Osteoblast (primary cell): ENCODE measurements around the gene MAPK7. TPM values are rescaled to one million over a fixed set of nuclear protein-coding genes. Genes with fewer than 3 reads are reported as not detected.

Experiments used
- DNase-seq: peaks from one replicate; pipeline ENCODE4 v3.0.0; 2011; ENCODE audit warnings: low spot score, mixed read lengths; ENCODE audit not compliant: insufficient read length; ENCODE audit errors: missing footprints
- H2AFZ ChIP-seq: 2 replicates; pipeline ENCODE4 v1.6.0; 2011; ENCODE audit warnings: mild to moderate bottlenecking, low read length
- H3K27ac ChIP-seq: 2 replicates; pipeline ENCODE4 v1.5.1; 2011; ENCODE audit warnings: mild to moderate bottlenecking, low read depth, low read length, moderate library complexity
- H3K27me3 ChIP-seq: 2 replicates; pipeline ENCODE4 v1.6.0; 2012; ENCODE audit warnings: mild to moderate bottlenecking, control low read depth, inconsistent platforms, low read length, moderate library complexity; ENCODE audit not compliant: insufficient read depth
- H3K36me3 ChIP-seq: 2 replicates; pipeline ENCODE4 v1.5.1; 2011; ENCODE audit warnings: mild to moderate bottlenecking, low read length, control low read depth, moderate library complexity; ENCODE audit not compliant: insufficient read depth
- H3K4me1 ChIP-seq: 2 replicates; pipeline ENCODE4 v1.5.1; 2011; ENCODE audit warnings: mild to moderate bottlenecking, low read length, control low read depth, moderate library complexity; ENCODE audit not compliant: insufficient read depth
- H3K4me2 ChIP-seq: 2 replicates; pipeline ENCODE4 v1.6.0; 2011; ENCODE audit warnings: mild to moderate bottlenecking, low read length; ENCODE audit not compliant: insufficient read depth
- H3K4me3 ChIP-seq: fragments of 200-600 bp; sonication (generic); 3 replicates; pipeline ENCODE4 v1.5.1; 2012; ENCODE audit warnings: mild to moderate bottlenecking, low read length, inconsistent platforms; ENCODE audit not compliant: insufficient read depth
- H3K79me2 ChIP-seq: 2 replicates; pipeline ENCODE4 v1.6.0; 2012; ENCODE audit warnings: mild to moderate bottlenecking, low read length, control low read depth, inconsistent platforms; ENCODE audit not compliant: insufficient read depth
- H3K9me3 ChIP-seq: 2 replicates; pipeline ENCODE4 v1.5.1; 2011; ENCODE audit warnings: low read depth, low read length, control low read depth
- H4K20me1 ChIP-seq: 2 replicates; pipeline ENCODE4 v1.6.0; 2012; ENCODE audit warnings: mild to moderate bottlenecking, low read length, control low read depth; ENCODE audit not compliant: insufficient read depth
- total RNA-seq: library from RNA; depleted of rRNA; stranded (reverse); fragments of >200 nt; gene quantifications from 2 replicates; pipeline ENCODE4 v1.2.3, GENCODE V29; 2012
- TF ChIP-seq, protein P1 (sequence below): IDR thresholded peaks from 2 replicates; pipeline ENCODE4 v1.5.1; 2011; ENCODE audit warnings: mild to moderate bottlenecking, low read depth, low read length, moderate library complexity; ENCODE audit errors: extremely low read depth

The MAPK7 gene
- total RNA-seq, 1 donor = 12.7 TPM

DNA sequence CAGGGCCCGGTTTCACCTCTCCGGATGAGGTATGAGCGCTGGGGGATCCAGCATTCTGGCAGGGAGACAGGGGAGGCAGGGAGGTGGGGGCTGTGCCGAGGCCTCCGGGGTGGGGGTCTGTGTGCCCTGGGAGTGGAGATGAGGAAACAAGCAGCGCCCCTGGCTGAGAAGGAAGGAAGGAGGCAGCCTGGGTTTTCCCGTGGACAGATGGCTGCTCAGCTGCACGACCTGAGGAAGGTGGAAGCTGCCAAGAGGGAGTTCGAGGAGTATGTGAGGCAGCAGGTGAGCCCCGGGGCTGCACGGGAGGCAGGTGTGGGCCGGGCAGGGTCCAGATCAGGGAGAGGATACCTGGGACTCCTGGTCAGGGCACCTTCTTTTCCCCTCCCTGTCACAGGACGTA, 37.0 kb downstream of the MAPK7 start:
- Histone ChIP-seq H3K4me1 (peaks cover 22% of the 10 kb centered on the region), H3K27me3 (no peaks in the 10 kb centered on the region), H2AFZ (no peak overlapping the region), H3K4me3 (no peak overlapping the region), H3K79me2 (no peaks in the 10 kb centered on the region), H3K36me3 (no peaks in the 10 kb centered on the region), H3K27ac (no peak overlapping the region), H3K9me3 (no peaks in the 10 kb centered on the region), H4K20me1 (no peaks in the 10 kb centered on the region), H3K4me2 (no peak overlapping the region)
- DNase-seq = no peak
- TF ChIP-seq, protein P1, sequence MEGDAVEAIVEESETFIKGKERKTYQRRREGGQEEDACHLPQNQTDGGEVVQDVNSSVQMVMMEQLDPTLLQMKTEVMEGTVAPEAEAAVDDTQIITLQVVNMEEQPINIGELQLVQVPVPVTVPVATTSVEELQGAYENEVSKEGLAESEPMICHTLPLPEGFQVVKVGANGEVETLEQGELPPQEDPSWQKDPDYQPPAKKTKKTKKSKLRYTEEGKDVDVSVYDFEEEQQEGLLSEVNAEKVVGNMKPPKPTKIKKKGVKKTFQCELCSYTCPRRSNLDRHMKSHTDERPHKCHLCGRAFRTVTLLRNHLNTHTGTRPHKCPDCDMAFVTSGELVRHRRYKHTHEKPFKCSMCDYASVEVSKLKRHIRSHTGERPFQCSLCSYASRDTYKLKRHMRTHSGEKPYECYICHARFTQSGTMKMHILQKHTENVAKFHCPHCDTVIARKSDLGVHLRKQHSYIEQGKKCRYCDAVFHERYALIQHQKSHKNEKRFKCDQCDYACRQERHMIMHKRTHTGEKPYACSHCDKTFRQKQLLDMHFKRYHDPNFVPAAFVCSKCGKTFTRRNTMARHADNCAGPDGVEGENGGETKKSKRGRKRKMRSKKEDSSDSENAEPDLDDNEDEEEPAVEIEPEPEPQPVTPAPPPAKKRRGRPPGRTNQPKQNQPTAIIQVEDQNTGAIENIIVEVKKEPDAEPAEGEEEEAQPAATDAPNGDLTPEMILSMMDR = no peak

DNA sequence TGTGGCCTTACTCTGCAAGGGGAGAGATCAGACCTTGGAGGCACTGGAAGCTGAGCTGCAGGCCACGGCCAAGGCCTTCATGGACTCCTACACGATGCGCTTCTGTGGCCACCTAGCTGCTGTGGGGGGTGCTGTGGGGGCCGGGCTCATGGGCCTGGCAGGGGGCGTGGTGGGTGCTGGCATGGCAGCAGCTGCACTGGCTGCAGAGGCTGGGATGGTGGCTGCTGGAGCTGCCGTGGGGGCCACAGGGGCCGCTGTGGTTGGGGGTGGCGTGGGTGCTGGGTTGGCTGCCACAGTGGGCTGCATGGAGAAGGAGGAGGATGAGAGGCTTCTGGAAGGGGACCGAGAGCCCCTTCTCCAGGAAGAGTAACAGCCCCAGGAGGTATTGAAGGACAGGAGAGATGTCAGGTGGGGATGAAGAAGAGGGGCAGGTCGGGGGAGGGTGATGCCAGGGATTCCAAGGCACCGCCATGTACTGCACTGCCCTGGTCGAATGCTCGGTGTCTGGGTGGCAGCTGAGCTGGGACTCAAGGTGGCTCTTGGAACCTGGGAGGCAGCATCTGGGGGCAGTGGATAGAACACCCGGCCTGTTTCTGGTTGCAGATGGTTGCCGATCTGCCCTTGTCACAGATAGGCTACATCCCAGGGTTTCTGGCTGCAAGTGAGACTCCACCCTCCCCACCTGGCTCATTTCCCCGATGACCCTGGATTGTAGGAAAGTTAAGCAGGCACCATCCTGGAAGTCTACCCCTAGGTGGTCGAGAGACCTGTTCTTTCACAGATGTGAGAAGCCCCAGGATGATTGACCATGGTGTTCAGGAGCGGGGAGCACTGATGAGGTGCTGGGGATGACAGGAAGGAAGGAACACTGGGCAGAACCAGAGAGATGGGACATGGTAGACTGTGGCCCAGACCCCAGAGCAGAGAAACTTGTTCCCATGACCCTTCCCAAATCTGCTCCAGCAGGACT, 37.8 kb downstream of the MAPK7 start:
- DNase-seq = peak; percentile 42
- Histone ChIP-seq H3K4me1 (peaks cover 16% of the 10 kb centered on the region), H3K36me3 (no peaks in the 10 kb centered on the region), H3K27ac (no peak overlapping the region), H3K4me2 (no peak overlapping the region), H3K9me3 (no peaks in the 10 kb centered on the region), H2AFZ (no peak overlapping the region), H4K20me1 (no peaks in the 10 kb centered on the region), H3K4me3 (no peak overlapping the region), H3K79me2 (no peaks in the 10 kb centered on the region), H3K27me3 (no peaks in the 10 kb centered on the region)
- TF ChIP-seq, protein P1 = no peak

DNA sequence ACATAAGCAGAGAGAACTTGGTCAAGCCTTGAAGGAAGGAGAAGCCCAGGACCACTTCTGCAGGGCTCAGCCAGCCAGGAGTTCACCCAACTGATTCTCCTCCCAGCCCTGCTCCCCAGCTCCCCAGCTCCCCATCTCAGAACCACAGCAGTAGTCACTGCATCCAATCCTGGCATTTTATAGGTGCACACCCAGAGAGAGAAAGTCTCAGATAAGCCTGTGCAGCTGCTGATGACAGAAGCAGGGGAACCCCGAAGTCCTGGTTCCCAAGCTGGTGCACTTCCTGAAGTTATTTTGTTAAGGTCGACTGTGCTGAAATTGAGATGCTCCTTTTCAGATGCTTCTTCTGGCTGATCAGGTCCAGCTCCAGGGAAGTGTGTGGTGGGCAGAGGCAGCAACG, 39.3 kb downstream of the MAPK7 start:
- H3K79me2 ChIP-seq = no peaks in the 10 kb centered on the region
- H2AFZ ChIP-seq = no peak overlapping the region
- no peaks in the 10 kb centered on the region for H3K36me3 ChIP-seq
- peak; percentile 31 for DNase-seq
- no peaks in the 10 kb centered on the region for H3K27me3 ChIP-seq
- H3K4me2 ChIP-seq = no peak overlapping the region
- no peak overlapping the region for H3K4me3 ChIP-seq
- no peak overlapping the region for H3K27ac ChIP-seq
- H4K20me1 ChIP-seq = no peaks in the 10 kb centered on the region
- TF ChIP-seq, protein P1 = no peak
- H3K4me1 ChIP-seq = peaks cover 16% of the 10 kb centered on the region
- H3K9me3 ChIP-seq = no peaks in the 10 kb centered on the region

DNA sequence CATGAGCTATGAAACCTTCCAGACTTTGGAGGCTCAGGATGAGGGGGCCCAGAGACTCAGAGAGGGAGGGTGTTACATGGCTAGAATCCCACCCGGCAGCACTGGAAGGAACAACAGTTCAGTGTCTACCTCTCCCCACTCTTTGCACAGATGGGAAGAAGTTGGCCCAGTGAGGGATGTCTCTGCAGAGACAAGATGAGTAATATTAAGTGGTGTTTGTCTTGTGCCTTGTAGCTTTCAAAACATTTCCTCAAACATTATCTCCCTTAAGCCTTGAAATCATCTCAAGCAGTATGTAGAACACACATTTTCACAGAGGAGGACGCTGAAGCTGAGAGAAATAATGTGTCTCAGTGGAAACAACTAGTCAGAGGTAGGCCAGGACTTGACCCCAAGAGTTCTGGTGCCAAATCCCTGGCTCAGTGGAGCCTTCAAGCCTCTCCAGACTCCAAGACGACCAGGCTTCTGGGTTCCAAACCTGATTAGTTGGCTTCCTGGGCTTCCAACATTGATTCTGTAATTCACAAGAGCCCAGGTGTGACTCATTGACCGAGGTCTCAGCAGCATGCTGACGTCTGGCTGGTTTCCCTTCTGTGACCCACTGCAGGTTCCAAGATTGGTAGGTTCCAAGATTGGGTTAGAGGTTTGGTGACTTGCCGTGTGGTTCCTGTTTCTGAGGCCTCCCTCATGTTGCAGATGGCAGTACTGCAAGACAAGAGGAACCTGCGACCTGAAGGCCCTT, 40.1 kb downstream of the MAPK7 start:
- H2AFZ ChIP-seq = no peak overlapping the region
- no peak overlapping the region for H3K4me2 ChIP-seq
- DNase-seq = peak; percentile 84
- H3K27me3 ChIP-seq = no peaks in the 10 kb centered on the region
- no peaks in the 10 kb centered on the region for H3K79me2 ChIP-seq
- H3K27ac ChIP-seq = peak overlapping the region; percentile 1
- H3K36me3 ChIP-seq = no peaks in the 10 kb centered on the region
- H3K4me1 ChIP-seq = peaks cover 16% of the 10 kb centered on the region
- TF ChIP-seq, protein P1 = no peak
- H3K9me3 ChIP-seq = no peaks in the 10 kb centered on the region
- H3K4me3 ChIP-seq = no peak overlapping the region
- H4K20me1 ChIP-seq = no peaks in the 10 kb centered on the region
